ENCODE measurements around the gene QRFP.

DNA sequence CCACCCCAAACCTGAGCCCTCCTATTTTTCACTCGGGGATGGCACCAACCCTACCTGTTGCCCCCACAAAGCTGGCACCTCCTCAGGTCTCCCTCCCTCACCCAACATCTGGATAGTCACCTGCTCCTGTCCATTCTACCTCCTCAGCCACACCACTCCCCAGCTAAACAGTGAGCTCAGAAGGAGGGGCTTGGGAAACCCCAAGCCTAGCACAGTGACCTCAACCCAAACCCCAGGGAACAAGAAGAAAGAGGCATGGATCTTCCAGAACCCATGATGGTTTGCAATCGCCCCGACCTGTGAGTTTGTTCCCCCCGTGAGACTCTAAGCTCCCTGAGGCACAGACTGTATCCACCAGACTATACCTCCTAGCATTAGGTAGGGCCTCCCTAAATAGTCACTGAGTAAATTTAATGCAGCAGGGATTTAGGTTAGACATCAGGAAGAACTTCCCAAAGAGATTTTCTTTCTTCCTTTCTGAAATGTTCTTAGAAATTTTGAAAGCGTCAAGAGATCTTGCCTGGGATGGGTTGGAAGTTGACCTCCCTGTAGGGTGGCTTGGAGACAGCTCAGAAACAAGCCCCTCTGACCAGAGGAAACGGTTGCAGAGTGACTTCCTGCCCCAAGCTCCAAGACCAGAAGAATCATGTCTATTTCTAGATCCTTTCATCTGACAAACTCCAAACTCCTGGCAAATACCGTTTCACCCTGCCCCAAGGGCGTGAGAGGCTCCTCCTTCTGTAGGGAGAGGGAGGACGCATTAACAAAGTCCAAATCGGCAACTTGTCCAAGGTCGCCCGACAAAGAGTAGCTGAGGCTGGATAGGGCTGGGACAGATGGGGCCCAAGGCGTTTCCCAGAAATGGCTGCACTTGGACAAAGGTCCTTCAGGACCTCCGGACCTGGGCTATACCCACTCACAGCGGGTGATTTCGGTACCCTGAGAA is 38.4 kb upstream of the QRFP start:
- TF ChIP-seq, protein P1, sequence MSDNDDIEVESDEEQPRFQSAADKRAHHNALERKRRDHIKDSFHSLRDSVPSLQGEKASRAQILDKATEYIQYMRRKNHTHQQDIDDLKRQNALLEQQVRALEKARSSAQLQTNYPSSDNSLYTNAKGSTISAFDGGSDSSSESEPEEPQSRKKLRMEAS (IDR thresholded peaks at IDR 0.05; ENCODE audit: low read depth, low read length) = no peak
- TF ChIP-seq, protein P2, sequence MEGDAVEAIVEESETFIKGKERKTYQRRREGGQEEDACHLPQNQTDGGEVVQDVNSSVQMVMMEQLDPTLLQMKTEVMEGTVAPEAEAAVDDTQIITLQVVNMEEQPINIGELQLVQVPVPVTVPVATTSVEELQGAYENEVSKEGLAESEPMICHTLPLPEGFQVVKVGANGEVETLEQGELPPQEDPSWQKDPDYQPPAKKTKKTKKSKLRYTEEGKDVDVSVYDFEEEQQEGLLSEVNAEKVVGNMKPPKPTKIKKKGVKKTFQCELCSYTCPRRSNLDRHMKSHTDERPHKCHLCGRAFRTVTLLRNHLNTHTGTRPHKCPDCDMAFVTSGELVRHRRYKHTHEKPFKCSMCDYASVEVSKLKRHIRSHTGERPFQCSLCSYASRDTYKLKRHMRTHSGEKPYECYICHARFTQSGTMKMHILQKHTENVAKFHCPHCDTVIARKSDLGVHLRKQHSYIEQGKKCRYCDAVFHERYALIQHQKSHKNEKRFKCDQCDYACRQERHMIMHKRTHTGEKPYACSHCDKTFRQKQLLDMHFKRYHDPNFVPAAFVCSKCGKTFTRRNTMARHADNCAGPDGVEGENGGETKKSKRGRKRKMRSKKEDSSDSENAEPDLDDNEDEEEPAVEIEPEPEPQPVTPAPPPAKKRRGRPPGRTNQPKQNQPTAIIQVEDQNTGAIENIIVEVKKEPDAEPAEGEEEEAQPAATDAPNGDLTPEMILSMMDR (IDR thresholded peaks at IDR 0.05; ENCODE audit: low read depth, low read length) = no peak
- no peak for TF ChIP-seq POLR2A (IDR thresholded peaks at IDR 0.05; ENCODE audit: extremely low read depth, insufficient read length)

Data from NB4 (cell line).